ENCODE results near the gene ARHGAP8.

Gene ARHGAP8

DNA sequence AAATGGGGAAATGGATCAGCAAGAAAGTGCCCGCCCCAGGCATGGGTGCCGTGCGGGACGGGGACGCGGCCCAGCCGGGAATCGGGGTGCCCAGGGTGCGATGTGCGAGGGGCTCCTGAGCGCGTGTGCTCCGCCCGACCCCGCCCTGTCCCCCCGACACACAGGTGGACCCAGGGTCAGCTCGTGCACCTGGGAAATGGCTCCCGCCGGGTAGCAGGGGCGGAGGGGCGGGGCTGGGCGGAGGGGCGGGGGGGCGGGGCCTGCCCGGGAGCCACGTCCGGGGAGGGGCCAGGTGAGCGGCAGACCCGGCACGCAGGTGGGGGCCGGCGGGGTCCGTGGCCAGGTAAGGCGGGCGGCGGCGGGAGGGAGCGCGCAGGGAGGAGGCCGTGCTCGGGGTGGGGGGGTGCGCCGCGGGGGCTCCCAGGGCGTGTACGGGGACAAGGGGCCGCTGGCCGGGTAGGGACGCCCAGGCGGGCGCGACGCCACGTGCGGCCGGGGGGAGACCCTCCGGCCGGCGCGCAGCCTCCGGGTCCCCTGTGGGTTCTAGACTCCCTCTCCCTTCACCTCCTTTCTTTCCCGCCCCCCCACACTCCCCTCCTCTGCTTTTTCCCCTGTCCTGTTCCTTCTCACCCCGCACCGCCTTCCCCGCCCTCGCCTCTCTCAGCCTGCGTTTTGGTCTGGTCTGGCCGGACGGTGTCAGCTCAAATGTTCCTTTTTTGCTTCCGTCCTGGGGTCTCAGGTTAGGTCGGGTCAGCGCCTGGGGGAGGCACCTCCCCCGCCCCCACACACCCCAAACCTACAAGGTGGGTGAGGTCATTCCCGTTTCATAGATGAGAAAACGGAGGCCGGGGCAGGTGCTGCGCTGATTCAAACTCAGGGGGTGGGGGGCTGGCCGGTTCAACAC, at the start of gene ARHGAP8:
TSS of gene ARHGAP8 (plus strand) at position 291 of the 904 bp plus-strand sequence. CDS start 33,953 bp downstream, outside the sequence.
- TF ChIP-seq, protein P1, sequence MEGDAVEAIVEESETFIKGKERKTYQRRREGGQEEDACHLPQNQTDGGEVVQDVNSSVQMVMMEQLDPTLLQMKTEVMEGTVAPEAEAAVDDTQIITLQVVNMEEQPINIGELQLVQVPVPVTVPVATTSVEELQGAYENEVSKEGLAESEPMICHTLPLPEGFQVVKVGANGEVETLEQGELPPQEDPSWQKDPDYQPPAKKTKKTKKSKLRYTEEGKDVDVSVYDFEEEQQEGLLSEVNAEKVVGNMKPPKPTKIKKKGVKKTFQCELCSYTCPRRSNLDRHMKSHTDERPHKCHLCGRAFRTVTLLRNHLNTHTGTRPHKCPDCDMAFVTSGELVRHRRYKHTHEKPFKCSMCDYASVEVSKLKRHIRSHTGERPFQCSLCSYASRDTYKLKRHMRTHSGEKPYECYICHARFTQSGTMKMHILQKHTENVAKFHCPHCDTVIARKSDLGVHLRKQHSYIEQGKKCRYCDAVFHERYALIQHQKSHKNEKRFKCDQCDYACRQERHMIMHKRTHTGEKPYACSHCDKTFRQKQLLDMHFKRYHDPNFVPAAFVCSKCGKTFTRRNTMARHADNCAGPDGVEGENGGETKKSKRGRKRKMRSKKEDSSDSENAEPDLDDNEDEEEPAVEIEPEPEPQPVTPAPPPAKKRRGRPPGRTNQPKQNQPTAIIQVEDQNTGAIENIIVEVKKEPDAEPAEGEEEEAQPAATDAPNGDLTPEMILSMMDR (IDR thresholded peaks at IDR 0.05; ENCODE audit: extremely low read depth, insufficient read depth, missing control alignments) = no peak
- no peak for DNase-seq (ENCODE audit: low spot score)
- in situ Hi-C loops (cut with MboI; ENCODE audit: low pct_unique_long_range_greater_than_20kb, low sequenced_read_pairs, unreplicated experiment) = no loop called here

DNA sequence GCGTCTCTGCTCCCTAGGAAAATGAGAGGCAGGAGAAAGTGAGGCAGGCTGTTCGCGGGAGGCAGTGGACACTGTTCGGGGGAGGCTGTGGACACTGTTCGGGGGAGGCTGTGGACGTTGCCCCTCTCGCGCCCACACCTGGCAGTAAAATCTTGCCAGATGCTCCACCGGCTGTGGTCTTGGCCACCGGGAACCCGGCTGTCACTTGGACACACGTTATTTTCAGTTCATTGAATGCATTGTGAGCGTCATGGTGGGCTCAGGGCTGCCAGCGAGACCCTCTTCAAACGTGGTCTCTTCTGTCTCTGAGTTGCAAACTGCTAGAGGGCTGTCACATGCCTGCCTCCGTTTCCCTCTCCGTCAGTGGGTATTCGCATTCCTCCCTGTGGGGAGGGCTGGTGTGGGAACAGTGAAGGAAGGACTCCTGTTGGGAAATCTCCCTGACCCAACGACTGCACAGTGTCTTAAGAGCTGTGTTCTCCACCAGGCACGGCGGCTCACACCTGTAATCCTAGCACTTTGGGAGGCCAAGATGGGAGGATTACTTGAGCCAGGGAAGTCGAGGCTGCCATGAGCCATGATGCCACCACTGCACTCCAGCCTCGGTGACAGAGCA, 49.0 kb upstream of the ARHGAP8 start:
- TF ChIP-seq, protein P1 (IDR thresholded peaks at IDR 0.05; ENCODE audit: extremely low read depth, insufficient read depth, missing control alignments) = no peak

DNA sequence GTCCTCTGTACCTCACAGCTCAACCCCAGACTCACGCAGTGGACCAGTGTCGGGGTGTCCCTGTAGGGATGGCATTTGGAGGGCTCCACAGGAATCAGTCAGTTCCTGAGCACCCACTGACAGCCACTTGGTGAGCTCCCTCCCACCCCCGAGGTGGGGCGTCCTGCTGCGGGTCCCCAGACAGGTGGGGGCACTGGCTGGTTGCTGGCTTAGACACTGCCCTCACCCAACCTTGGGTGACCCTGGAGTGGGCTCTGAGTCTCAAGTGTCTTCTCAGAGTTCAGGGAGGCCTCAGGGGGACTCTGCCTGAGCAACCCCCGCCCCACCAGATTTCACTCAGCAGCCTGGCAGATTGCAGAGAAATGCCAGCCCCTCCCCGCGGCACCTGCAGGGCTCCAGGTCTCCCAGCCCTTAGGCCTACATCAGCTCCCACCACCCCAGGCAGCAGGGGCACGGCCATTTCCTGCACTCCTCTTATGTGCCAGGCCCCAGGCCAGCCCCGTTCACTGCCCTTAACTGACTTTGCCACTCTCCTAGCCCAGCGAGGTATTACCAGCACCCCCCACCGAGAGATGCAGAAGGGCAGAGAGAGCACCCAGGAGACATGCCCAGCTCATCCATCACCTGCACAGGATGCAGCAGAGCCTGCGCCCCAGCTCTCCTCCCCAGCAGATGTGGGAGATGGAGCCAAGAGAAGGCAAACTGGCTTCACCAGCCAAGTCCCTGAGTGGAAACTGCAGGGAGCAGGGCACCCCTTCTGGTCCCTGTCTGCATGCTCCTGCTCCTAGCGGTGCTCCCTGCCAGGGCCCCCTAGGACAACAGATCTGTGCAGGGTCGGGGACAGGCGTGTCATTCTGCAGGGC, 48.0 kb upstream of the ARHGAP8 start:
- DNase-seq (ENCODE audit: low spot score) = no peak
- TF ChIP-seq, protein P1 (IDR thresholded peaks at IDR 0.05; ENCODE audit: extremely low read depth, insufficient read depth, missing control alignments) = no peak
- in situ Hi-C loops (cut with MboI; ENCODE audit: low pct_unique_long_range_greater_than_20kb, low sequenced_read_pairs, unreplicated experiment) = no loop called here

More for the DNA sequence above, 49.0 kb upstream of the ARHGAP8 start:
- DNase-seq (ENCODE audit: low spot score) = no peak
- in situ Hi-C loops (cut with MboI; ENCODE audit: low pct_unique_long_range_greater_than_20kb, low sequenced_read_pairs, unreplicated experiment) = no loop called here

DNA sequence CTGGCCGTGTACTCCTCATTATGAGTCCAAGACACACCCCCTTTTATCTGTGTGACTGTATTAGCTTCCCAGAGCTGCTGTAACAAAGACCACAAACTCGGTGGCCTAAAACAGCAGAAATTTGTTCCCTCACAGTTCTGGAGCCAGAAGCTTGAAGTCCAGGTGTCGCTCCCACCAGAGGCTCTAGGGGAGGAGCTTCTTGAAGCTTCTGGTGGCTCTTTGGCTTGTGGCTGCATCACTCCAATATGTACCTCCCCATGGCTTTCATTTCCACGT, 47.4 kb upstream of the ARHGAP8 start:
- DNase-seq (ENCODE audit: low spot score) = no peak
- TF ChIP-seq, protein P1 (IDR thresholded peaks at IDR 0.05; ENCODE audit: extremely low read depth, insufficient read depth, missing control alignments) = no peak
- in situ Hi-C loops (cut with MboI; ENCODE audit: low pct_unique_long_range_greater_than_20kb, low sequenced_read_pairs, unreplicated experiment) = no loop called here

DNA sequence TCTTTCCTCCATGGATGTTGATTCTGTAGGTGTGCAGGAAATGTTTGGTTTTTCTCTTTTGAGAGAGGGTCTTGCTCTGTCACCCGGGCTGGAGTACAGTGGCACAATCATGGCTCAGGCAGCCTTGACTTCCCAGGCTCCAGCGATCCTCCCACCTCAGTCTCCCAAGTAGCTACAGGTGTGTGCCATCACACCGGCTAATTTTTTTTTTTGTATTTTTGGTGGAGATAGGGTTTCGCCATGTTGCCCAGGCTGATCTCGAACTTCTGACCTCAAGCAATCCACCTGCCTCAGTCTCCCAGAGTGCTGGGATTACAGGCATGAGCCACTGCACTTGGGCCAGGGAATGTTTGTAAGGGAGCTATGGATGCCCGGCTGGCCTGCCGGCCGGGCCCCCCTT, 45.9 kb upstream of the ARHGAP8 start:
- no peak for DNase-seq (ENCODE audit: low spot score)
- in situ Hi-C loops (cut with MboI; ENCODE audit: low pct_unique_long_range_greater_than_20kb, low sequenced_read_pairs, unreplicated experiment) = no loop called here
- TF ChIP-seq, protein P1 (IDR thresholded peaks at IDR 0.05; ENCODE audit: extremely low read depth, insufficient read depth, missing control alignments) = no peak

DNA sequence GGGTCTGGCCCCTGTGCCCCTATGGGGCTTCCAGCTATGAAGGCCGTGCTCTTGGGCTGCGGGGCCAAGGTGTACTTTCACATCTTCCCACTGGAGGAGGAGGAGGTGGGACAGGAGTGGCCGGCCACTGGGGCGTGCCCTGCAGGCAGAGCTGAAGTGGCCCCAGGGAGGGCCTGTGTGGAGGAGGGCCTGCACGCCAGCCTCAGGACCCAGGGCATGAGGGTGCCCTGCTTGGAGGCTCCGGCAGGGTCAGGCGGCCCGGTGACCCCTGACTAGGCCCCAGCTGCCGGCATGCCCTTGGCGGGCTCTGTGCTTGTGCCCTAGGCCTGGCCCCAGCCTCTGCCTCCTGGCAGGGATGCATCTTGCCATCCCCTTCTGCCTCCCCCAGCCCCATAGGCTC, 45.2 kb upstream of the ARHGAP8 start:
- in situ Hi-C loops (cut with MboI; ENCODE audit: low pct_unique_long_range_greater_than_20kb, low sequenced_read_pairs, unreplicated experiment) = no loop called here
- no peak for DNase-seq (ENCODE audit: low spot score)
- TF ChIP-seq, protein P1 (IDR thresholded peaks at IDR 0.05; ENCODE audit: extremely low read depth, insufficient read depth, missing control alignments) = no peak
